GM21737 (cell line): ENCODE measurements around the gene CNTN1.

Experiments used
- ATAC-seq: cut with Tn5 transposase; IDR thresholded peaks from one replicate; pipeline ENCODE4 v1.9.1; 2021; ENCODE audit warnings: mild to moderate bottlenecking, moderate library complexity; ENCODE audit not compliant: unreplicated experiment

The CNTN1 gene

GRCh38 chr12:40834321-40834720 is 142.1 kb downstream of the CNTN1 start:
- no peak for ATAC-seq

- no peak for ATAC-seq
Measured at GRCh38 chr12:40837891-40838429, 145.7 kb downstream of the CNTN1 start.

- no peak for ATAC-seq
Measured at GRCh38 chr12:40843495-40843894, 151.3 kb downstream of the CNTN1 start.

- no peak for ATAC-seq
Measured at GRCh38 chr12:40853221-40853620, 161.0 kb downstream of the CNTN1 start.

GRCh38 chr12:40854604-40855003 is 162.4 kb downstream of the CNTN1 start:
- ATAC-seq, result no peak

- ATAC-seq, result no peak
Measured at GRCh38 chr12:40864891-40865290, 172.7 kb downstream of the CNTN1 start.

GRCh38 chr12:40870981-40871380 is 178.7 kb downstream of the CNTN1 start:
- no peak for ATAC-seq

- ATAC-seq, result no peak
Measured at GRCh38 chr12:40874868-40875267, 182.6 kb downstream of the CNTN1 start.

GRCh38 chr12:40889329-40889728 is 197.1 kb downstream of the CNTN1 start:
- no peak for ATAC-seq

GRCh38 chr12:40892528-40892927 is 200.3 kb downstream of the CNTN1 start:
- ATAC-seq, result no peak

GRCh38 chr12:40898505-40898904 is 206.3 kb downstream of the CNTN1 start:
- ATAC-seq, result no peak

GRCh38 chr12:40903040-40903439 is 210.8 kb downstream of the CNTN1 start:
- no peak for ATAC-seq

- peak; percentile 87 for ATAC-seq
Measured at GRCh38 chr12:40907115-40907527, 214.9 kb downstream of the CNTN1 start.

GRCh38 chr12:40911676-40912075 is 219.4 kb downstream of the CNTN1 start:
- ATAC-seq, result no peak

GRCh38 chr12:40915172-40915571 is 222.9 kb downstream of the CNTN1 start:
- no peak for ATAC-seq

- ATAC-seq, result no peak
Measured at GRCh38 chr12:40917561-40917960, 225.3 kb downstream of the CNTN1 start.

GRCh38 chr12:40921563-40922163 is 229.4 kb downstream of the CNTN1 start:
- ATAC-seq, result no peak

GRCh38 chr12:40937891-40938290 is 245.7 kb downstream of the CNTN1 start:
- no peak for ATAC-seq

- no peak for ATAC-seq
Measured at GRCh38 chr12:40942326-40942725, 250.1 kb downstream of the CNTN1 start.

- ATAC-seq, result no peak
Measured at GRCh38 chr12:40945772-40946171, 253.5 kb downstream of the CNTN1 start.

GRCh38 chr12:40946612-40947194 is 254.5 kb downstream of the CNTN1 start:
- no peak for ATAC-seq

GRCh38 chr12:40947797-40948196 is 255.6 kb downstream of the CNTN1 start:
- no peak for ATAC-seq

GRCh38 chr12:40953076-40953475 is 260.8 kb downstream of the CNTN1 start:
- ATAC-seq, result no peak
